LNCAP (cell line): ENCODE results near the gene RAD9B.

Experiments
- TF ChIP-seq, protein P1 (sequence below): fragments of 450-650 bp; IDR thresholded peaks from 2 replicates; pipeline ENCODE4 v1.5.1; 2017; ENCODE audit warnings: mild to moderate bottlenecking

RAD9B gene

DNA sequence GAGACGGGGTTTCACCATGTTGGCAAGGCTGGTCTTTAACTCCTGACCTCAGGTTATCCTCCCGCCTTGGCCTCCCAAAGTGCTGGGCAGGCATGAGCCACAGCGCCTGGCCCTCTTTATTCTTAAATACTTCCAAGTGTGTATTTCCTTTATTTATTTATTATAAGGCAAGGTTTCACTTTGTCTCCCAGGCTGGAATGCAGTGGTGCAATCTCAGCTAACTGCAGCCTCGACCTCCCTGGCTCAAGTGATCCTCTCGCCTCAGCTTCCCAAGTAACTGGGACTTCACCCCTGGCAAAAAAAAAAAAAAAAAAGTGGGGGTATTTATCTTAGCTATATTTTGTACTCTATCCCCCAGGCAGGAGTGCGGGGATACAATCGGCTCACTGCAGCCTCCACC, 26.7 kb upstream of the RAD9B start:
- TF ChIP-seq, protein P1, sequence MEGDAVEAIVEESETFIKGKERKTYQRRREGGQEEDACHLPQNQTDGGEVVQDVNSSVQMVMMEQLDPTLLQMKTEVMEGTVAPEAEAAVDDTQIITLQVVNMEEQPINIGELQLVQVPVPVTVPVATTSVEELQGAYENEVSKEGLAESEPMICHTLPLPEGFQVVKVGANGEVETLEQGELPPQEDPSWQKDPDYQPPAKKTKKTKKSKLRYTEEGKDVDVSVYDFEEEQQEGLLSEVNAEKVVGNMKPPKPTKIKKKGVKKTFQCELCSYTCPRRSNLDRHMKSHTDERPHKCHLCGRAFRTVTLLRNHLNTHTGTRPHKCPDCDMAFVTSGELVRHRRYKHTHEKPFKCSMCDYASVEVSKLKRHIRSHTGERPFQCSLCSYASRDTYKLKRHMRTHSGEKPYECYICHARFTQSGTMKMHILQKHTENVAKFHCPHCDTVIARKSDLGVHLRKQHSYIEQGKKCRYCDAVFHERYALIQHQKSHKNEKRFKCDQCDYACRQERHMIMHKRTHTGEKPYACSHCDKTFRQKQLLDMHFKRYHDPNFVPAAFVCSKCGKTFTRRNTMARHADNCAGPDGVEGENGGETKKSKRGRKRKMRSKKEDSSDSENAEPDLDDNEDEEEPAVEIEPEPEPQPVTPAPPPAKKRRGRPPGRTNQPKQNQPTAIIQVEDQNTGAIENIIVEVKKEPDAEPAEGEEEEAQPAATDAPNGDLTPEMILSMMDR: no peak

DNA sequence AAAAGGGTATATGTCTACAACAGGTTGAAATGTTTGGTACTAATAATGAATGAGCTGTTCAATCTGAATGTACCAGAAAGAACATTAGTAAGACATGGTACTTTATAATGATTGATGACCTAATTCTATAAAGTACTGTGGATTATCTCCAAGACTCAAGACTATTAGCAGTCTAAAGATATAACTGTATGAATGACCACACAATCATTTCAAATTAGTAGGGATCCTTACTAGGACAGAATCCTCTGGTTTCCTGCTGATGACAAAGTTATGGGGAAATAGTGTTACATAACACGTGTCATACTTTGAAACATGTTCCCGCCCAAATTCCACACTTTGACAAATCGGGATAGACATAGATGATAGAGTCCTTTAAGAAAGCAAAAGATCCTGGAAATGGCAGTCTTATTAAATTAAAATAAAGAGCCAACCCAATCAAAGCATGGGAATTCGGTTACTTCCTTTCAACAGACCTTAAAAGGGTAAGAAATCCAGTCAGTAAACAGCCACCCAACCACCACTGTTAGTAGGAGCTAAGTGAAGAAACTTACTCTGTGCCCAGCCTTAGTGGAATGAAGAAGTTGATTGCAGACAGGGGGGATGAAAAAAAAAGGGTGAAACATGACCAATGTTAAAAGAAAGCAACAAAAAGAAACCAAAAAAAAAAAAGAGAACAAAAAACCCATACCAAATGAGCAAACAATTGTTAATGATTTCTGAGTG, 3.0 kb upstream of the RAD9B start:
- TF ChIP-seq, protein P1: no peak

DNA sequence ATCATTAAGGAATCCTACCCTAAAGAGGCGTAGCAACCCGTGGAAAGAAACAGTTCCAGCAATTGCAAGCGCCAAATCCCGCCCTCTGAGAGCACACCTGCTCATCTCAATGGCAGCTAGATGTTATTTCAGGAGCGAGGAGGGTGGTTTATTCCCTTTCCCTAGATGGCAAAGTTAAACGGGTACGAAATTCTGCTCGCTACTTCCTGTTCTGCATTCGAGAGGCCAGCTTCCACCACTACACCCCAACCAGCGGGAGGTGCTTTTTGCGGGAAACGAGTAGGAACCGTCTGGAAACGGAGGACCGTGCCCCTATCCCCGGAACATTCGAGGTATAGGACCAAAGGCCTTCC, 756 bp upstream of the RAD9B start:
- TF ChIP-seq, protein P1: no peak

DNA sequence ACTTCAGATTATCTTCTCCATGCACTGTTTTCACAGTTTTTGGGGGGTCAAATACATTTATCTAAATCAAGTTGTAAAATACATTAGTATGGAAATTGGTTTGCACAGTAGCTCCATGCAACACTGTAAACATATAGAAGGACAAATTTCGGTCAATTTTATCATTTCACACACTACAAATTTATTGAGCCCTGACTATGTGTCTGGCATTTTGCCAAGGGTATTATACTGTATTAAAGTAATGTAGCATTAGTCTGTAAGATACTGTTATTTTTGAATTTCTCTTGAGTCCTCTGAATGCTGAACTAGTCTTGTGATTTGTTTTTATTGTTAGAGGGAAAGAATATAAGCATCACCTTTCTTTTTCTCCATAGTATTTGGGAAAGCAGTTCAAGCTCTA, 1.3 kb downstream of the RAD9B start:
- TF ChIP-seq, protein P1: no peak

DNA sequence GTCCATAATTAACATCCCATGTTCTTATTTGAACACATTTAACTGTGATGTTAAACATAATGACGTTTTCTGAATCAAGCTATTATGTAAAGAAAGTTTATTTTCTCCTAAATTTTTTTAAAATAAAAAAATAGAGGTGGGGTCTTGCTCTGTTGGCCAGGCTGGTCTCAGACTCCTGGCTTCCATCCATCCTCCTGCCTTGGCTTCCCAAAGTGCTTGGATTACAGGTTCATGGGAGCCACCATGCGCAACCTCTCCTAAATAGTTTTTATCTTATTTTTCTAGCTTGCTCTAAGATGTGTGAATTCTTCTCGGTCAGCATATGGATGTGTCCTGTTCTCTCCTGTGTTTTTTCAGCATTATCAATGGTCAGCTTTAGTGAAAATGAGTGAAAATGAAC, 3.2 kb downstream of the RAD9B start:
- TF ChIP-seq, protein P1: no peak

DNA sequence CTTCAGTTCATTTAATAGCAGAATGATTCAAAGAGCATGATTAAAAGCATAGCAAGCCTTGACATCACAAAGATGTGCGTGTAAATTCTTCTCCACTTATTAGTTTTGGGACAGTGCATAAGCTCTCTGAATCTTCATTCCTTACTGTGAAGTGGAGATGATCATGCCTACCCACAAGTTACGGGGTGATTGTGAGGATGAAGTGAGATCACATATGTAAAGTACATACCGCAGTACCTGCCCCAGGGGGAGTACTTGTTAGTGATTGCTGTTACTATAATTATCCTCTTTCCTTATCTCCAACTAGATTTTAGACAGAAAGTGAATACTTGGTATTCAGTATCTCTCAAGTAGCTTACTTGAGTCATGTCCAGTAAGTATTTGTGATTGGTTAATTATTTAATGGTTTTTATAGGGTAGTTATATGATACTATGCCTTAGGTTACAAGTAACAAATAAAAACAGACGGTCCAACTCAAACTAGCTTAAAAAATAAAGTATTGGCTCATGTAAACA, 6.0 kb downstream of the RAD9B start:
- TF ChIP-seq, protein P1: no peak

DNA sequence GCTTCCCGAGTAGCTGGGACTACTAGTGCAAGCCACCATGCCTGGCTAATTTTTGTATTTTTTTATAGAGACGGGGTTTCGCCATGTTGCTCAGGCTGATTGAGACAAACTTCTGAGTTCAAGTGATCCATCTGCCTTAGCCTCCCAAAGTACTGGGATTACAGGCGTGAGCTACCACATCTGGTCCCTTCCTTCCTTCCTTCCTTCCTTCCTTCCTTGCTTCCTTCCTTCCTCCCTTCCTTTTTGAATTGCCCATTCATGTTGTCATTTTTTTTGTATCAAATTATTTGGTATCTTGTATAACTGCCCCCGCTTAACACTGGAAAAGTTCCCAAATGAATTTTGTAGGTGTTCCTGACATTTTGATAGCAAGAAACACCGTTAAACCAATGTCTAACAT, 11.7 kb downstream of the RAD9B start:
- TF ChIP-seq, protein P1: no peak

DNA sequence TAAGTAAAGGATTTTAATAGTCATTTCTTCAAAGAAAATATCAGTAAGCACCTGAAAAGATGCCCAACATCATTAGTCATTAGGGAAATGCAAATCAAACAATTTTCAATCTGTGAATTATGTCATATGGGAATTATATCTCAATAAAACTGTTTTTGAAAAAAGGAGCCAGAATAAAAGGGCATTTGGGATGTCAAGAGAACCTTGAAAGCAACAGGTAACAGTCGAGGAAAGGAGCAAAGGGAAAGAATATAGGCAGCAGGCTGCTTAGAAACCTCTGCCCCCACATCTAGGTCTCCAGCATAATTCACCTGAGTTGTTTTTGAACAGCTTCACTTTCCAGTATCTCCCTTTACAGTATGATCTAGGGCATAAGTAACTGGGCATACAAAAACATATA, 12.2 kb downstream of the RAD9B start:
- TF ChIP-seq, protein P1: no peak
